Measurements from ENCODE around the gene SNED1.

Gene SNED1

GRCh38 chr2:241050624-241051577 lies 52.5 kb downstream of the SNED1 start:
- no peak for DNase-seq

DNA sequence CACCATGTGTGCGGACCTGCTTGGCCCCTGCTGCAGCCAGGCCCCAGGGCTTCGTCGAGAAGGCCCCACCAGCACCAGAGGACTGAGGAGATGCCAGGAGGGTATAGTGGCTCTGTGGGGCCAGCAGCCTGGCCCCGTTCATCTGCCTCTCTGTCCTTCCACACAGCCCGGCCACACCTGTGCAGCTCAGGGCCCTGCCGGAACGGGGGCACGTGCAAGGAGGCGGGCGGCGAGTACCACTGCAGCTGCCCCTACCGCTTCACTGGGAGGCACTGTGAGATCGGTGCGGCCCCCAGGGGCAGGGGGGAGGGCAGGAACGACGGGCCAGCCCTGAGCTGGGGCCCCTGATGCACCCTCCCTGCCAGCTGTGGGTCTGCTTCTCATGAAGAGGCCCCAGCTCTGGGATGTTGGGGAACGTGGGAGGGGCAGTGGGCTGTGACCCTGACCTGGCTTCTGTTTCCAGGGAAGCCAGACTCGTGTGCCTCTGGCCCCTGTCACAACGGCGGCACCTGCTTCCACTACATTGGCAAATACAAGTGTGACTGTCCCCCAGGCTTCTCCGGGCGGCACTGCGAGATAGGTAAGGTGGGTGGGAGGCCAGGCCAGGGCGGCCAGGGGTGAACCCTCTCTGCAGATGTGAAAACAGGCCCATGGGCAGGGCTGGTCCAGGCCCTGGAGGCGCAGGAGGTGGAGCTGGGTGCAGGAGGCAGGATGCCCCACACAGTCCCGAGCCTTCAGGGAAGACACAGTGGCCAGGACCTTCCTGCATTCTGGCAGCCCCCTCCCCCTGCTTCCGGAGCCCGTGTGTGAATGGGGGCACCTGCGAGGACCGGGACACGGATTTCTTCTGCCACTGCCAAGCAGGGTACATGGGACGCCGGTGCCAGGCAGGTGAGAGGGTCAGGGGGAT lies 53.4 kb downstream of the SNED1 start:
- no peak for DNase-seq

DNA sequence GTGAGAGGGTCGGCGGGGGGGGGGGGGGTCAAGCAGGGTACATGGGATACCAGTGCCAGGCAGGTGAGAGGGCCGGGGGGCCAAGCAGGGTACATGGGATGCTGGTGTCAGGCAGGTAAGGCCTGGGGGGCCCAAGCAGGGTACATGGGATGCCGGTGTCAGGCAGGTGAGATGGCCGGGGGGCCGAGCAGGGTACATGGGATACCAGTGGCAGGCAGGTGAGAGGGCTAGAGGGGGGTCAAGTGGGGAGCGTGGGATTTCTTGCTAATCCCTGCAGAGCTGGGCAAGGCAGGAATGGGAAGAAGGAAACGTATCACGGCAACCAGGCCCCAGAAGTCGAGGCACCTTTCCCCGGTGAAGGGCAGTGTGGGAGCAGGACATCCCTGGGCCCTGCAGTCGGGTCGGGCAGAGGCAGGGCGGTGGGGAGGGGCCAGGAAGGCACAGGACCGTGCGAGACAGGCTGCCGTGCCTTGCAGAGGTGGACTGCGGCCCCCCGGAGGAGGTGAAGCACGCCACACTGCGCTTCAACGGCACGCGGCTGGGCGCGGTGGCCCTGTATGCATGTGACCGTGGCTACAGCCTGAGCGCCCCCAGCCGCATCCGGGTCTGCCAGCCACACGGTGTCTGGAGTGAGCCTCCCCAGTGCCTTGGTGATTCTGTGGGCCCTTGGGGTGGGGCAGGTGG lies 54.4 kb downstream of the SNED1 start:
- DNase-seq, result no peak

- no peak for DNase-seq
These were observed 55.3 kb downstream of the SNED1 start for GRCh38 chr2:241053576-241054251.

GRCh38 chr2:241061275-241061674 lies 62.9 kb downstream of the SNED1 start:
- no peak for DNase-seq

DNA sequence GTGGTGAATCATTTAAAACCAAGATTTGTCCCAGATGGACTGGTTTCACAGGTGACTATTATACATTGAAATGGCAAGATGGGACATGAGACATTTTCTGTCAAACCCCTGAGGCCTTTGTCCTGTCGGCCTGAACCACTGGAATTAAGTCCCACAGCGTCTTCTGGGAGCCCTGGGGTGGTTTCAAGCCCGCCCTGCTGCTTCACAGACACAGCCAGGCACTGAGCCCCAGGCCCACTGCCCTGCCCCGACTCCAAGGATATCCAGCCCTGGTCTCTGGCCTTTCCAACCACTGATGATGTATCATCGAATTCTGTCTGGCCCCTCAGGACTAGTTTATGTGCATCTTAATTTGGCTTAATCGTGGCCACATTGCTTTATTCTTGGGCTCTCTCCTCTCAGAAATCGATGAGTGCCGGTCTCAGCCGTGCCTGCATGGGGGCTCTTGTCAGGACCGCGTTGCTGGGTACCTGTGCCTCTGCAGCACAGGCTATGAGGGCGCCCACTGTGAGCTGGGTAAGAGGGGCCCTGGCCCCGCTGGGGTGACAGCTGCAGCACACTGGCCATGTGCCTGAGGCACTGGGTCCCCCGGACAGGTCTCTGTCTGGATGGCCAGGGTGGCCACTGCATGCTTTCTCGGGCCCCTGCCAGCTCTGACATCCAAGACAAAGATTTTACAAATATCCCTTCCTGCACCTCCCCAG lies 64.1 kb downstream of the SNED1 start:
- no peak for DNase-seq

DNA sequence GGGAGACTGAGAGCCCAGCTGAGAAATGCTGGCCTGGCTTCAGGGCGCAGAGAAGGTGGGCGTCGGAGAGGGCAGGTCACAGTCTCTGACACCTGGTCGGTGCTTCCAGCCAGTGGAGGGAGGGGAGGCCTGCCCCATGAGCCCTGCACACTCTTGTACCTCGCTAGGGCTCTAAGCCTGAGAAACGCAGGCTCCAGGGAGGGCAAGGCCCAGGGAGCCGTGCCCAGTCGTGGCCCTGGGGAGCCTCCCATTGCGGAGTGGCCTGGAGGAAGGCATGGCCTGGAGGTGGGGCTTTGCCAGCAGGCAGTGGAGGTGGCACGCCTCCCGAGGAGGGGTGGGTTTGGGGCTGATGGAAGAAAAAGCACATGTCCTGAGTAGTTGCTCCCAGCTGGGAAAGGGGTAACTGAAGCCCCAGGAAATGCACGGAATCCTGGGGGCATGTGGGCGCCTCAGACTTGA lies 64.7 kb downstream of the SNED1 start:
- no peak for DNase-seq

DNA sequence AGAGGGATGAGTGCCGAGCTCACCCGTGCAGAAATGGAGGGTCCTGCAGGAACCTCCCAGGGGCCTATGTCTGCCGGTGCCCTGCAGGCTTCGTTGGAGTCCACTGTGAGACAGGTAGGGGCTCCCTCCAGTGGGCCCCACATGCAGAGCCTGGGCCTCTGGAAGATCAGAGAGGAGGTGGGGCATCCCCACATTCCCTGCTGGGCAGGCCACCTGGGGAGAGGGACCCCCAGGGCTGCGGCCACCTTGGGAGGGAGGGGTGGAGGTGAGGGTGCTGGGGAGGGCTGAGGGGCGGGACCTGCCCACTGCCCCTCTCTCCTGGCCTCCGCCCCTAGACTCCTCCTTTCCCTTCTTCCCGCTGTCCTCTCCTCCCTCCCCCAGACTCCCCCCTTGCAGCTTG lies 65.2 kb downstream of the SNED1 start:
- no peak for DNase-seq

GRCh38 chr2:241064008-241064801 lies 65.8 kb downstream of the SNED1 start:
- peak in 1 of 2 experiments; percentile 74 for DNase-seq

GRCh38 chr2:241064802-241065354 lies 66.5 kb downstream of the SNED1 start:
- DNase-seq, result no peak

- DNase-seq, result peak in 1 of 2 experiments; percentile 33
These were observed 67.0 kb downstream of the SNED1 start for GRCh38 chr2:241065355-241065803.

DNA sequence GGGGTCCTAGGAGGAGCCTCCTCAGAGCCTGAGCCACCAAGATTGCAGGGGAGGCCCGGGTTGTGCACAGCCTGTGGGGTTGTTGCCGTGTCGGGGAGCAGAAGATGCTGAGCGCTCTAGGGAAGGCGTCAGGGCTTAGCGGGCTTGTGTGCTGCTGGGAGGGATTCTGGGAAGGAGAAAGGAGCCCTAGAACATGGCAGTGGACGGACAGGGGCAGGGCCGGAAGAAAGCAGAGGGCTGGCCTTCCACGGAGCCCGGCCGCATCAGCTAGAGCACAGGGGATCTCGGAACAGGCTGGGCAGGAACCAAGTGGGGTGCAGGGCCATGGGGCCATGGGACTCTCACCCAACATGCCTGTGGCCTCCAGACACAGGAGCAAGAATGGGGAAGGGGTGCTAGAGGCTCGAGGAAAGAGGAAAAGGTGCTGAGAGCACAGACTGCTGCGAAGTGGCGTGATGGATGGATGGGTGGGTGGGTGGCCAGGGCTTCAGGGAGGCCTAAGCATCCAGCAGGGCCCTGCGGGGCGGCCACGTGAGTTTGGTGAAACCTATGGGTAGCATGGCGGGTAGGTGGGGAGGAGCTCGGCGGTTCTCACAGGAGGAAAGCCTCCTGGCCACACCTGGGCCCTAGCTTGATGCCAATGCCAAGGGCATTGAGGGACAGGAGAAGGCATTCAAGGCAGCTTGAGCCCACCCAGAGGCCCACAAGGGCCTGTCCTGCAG lies 67.9 kb downstream of the SNED1 start:
- DNase-seq, result no peak

- DNase-seq, result no peak
These were observed 68.5 kb downstream of the SNED1 start for GRCh38 chr2:241066893-241067341.

DNA sequence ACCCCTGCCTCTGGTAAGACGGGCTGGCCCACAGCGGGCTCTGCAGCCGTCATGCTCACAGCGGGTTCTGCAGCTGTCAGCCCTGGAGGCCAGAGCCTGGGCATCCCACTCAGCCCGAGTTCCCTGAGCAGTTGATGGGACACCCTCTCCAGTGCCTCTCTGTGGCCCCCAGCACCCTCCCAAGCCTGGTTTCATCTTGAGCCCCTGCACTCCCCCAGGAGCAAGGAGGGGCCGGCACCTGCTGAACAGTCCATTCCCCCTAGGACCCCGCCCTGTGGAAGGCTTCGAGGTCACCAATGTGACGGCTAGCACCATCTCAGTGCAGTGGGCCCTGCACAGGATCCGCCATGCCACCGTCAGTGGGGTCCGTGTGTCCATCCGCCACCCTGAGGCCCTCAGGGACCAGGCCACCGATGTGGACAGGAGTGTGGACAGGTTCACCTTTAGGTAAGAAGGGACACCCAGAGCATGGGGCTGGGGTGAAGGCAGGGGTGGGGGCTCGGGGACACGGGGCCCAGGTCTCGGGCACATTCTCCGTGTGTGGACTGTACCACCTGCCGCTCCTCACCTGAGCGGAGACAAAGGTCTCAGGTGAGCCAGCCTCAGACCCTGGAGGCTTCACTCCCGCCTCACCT lies 69.2 kb downstream of the SNED1 start:
- DNase-seq, result no peak

DNA sequence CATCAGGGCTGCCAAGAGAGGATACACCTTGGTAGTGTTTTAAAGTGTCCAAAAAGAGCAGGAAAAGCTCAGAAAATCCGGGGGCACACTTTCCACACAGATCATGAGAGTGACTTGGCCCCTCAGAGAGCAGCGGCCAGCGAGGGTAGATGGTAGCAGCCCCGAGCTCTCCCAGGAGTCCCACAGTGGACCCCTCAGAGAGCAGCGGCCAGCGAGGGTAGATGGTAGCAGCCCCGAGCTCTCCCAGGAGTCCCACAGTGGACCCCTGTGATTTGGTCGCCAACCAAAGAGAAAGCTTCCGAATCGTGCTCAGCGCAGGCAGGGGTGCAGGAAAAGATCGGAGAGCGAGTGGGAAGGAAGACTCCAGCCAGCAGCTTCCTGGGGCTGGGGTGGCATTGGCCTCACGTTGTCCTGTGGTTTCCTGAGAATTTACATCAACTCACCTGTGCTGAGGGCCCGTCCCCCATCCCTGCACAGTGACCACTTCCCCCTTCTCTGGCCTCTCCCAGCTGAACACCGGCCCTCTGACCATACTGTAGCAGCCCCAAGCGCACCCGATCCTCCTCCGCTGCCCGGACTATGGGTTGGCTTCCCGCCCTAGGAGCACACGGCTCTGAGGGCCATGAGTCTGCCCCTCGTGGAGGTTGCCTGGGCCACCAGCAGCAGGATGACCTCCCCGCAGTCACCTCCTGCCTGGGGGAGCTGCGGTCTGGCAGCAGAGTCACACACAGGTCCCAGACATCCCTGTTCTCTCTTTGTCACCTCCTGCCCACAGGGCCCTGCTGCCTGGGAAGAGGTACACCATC lies 69.9 kb downstream of the SNED1 start:
- no peak for DNase-seq

DNA sequence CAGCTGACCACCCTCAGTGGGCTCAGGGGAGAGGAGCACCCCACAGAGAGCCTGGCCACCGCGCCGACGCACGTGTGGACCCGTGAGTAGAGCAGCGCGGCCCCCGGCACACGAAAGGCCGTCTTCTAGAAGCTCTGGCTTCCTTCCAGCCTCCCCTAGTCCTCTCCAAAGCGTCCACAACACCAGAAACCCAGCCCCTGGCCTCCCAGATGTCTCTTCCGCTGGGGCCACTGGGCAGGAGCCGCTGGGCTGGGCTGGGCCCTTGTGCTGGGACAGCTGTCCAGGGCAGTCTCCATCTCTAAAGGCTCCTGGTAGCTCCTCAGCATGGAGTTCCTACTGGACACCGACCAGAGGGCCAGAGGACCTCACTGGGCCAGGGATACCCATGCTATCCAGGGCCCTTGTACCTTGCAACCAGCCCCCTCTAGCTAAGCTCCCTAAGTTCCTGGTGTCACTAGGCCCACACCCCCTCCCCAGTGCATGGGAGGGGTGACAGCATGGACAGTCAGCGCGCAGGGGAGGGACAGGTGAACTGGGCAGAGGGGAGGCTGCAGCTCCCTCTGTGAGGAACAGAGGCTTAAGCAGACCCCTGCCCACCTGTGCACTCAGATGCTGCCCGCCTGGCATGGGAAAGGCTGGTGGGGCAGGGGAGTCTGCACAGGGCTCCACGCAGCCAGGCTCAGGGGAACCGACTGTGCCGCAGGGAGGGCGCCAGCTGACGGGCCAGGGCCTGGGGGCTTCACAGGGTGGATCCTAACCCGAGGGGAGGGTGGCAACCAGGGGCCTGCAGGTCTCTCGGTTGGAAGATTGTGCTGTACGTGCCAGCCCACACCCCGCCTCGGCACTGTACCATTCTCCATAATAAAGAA lies 70.8 kb downstream of the SNED1 start:
- no peak for DNase-seq

GRCh38 chr2:241069821-241070281 lies 71.4 kb downstream of the SNED1 start:
- peak in 1 of 2 experiments; percentile 86 for DNase-seq

All from NCI-H526 (cell line).